Gastroesophageal sphincter (tissue), 3 donors: ENCODE results near the gene REEP2.

Experiments
- EP300 ChIP-seq: sonication (generic); formaldehyde crosslinking; IDR thresholded peaks from one replicate; pipeline ENCODE4 v1.6.1; 2017; ENCODE audit warnings: antibody characterized with exemption, mild to moderate bottlenecking
- POLR2A ChIP-seq, 2 donors: fragments of 450-650 bp; IDR thresholded peaks; one replicate each; pipeline ENCODE4 v1.6.1; 2017; ENCODE audit warnings: antibody characterized with exemption in 2 of 2, mild to moderate bottlenecking in 2 of 2, moderate library complexity in 1 of 2
- POLR2AphosphoS5 ChIP-seq: sonication (generic); formaldehyde crosslinking; IDR thresholded peaks from one replicate; pipeline ENCODE4 v1.6.1; 2017; ENCODE audit warnings: antibody characterized with exemption
- TF ChIP-seq, protein P1 (sequence below), 4 experiments: fragments of 200-600 bp in 2 of 4; fragments of 450-650 bp in 2 of 4; sonication (generic) in 1 of 4; IDR thresholded peaks; one replicate each; pipeline ENCODE4 v1.5.1; 2017 to 2019; ENCODE audit warnings: antibody characterized with exemption in 4 of 4, mild to moderate bottlenecking in 2 of 4, moderate library complexity in 2 of 4

DNA sequence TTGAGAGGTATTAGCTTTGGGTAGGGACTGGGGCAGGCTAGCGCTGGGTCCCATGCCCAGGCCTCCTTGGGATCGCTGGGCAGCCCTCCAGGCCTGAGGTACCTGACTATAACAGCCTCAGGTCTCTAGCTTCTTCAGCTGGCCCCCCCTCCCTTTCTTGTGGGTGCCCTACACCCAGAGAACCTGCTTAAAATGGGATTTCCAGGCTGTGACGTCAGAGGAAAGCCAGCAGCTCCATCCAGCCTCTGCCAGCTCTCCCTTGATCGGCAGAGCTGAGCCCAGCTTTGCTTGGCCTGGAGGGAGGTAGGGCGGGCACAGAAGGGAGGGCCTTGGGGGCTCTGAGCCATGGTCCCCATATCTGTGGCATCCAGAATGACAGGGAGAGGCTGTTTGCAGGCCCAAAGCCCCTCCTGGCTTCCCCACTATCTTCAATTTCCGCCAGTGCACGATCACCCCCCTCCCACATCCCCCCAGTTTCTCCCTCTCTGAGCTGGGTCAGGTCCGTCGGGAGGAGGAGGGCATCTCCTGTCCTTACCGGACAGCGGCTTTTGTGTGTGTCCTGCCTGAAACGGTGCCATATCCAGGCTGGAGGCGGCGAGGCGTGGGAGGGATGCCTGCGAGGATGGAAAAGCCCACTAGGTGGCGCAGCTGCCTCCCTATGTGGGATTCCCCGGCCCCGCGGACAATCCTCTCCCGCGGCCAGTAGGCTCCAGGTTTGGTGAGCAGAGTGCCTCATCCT, 10.8 kb downstream of the REEP2 start:
- TF ChIP-seq, protein P1, sequence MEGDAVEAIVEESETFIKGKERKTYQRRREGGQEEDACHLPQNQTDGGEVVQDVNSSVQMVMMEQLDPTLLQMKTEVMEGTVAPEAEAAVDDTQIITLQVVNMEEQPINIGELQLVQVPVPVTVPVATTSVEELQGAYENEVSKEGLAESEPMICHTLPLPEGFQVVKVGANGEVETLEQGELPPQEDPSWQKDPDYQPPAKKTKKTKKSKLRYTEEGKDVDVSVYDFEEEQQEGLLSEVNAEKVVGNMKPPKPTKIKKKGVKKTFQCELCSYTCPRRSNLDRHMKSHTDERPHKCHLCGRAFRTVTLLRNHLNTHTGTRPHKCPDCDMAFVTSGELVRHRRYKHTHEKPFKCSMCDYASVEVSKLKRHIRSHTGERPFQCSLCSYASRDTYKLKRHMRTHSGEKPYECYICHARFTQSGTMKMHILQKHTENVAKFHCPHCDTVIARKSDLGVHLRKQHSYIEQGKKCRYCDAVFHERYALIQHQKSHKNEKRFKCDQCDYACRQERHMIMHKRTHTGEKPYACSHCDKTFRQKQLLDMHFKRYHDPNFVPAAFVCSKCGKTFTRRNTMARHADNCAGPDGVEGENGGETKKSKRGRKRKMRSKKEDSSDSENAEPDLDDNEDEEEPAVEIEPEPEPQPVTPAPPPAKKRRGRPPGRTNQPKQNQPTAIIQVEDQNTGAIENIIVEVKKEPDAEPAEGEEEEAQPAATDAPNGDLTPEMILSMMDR (IDR thresholded peaks at IDR 0.05): peak in 3 of 4 experiments; percentile 92 to 98 (median 97)
- TF ChIP-seq POLR2A (IDR thresholded peaks at IDR 0.05): no peak
- TF ChIP-seq POLR2AphosphoS5: peak; percentile 30
- no peak for TF ChIP-seq EP300
